ENCODE results near the gene ARHGAP22.

The ARHGAP22 gene

GRCh38 chr10:48504141-48504885 is 100.6 kb downstream of the ARHGAP22 start:
- in situ Hi-C loops (cut with MboI; ENCODE audit: low sequenced_read_pairs), result loop anchor here (10.0 kb wide), 1 partner anchor 140 kb away; no protein-coding TSS in a partner anchor

GRCh38 chr10:48503293-48503911 is 101.5 kb downstream of the ARHGAP22 start:
- in situ Hi-C loops (cut with MboI; ENCODE audit: low sequenced_read_pairs), result loop anchor here (10.0 kb wide), 1 partner anchor 139 kb away; no protein-coding TSS in a partner anchor

- in situ Hi-C loops (cut with MboI; ENCODE audit: low sequenced_read_pairs), result loop anchor here (10.0 kb wide), 1 partner anchor 138 kb away; no protein-coding TSS in a partner anchor
Measured at GRCh38 chr10:48502791-48503190, 102.1 kb downstream of the ARHGAP22 start.

- in situ Hi-C loops (cut with MboI; ENCODE audit: low sequenced_read_pairs), result loop anchor here (10.0 kb wide), 1 partner anchor 137 kb away; no protein-coding TSS in a partner anchor
Measured at GRCh38 chr10:48501787-48502771, 102.8 kb downstream of the ARHGAP22 start.

GRCh38 chr10:48501226-48501625 is 103.6 kb downstream of the ARHGAP22 start:
- in situ Hi-C loops (cut with MboI; ENCODE audit: low sequenced_read_pairs), result loop anchor here (10.0 kb wide), 1 partner anchor 136 kb away; no protein-coding TSS in a partner anchor

- in situ Hi-C loops (cut with MboI; ENCODE audit: low sequenced_read_pairs), result loop anchor here (10.0 kb wide), 1 partner anchor 136 kb away; no protein-coding TSS in a partner anchor
Measured at GRCh38 chr10:48500771-48501170, 104.1 kb downstream of the ARHGAP22 start.

- in situ Hi-C loops (cut with MboI; ENCODE audit: low sequenced_read_pairs), result no loop called here
Measured at GRCh38 chr10:48498940-48499510, 105.8 kb downstream of the ARHGAP22 start.

- in situ Hi-C loops (cut with MboI; ENCODE audit: low sequenced_read_pairs), result no loop called here
Measured at GRCh38 chr10:48497780-48498770, 106.8 kb downstream of the ARHGAP22 start.

GRCh38 chr10:48496831-48497779 is 107.8 kb downstream of the ARHGAP22 start:
- in situ Hi-C loops (cut with MboI; ENCODE audit: low sequenced_read_pairs), result no loop called here

- in situ Hi-C loops (cut with MboI; ENCODE audit: low sequenced_read_pairs), result no loop called here
Measured at GRCh38 chr10:48496105-48496830, 108.6 kb downstream of the ARHGAP22 start.

- in situ Hi-C loops (cut with MboI; ENCODE audit: low sequenced_read_pairs), result no loop called here
Measured at GRCh38 chr10:48495282-48496045, 109.4 kb downstream of the ARHGAP22 start.

GRCh38 chr10:48494611-48495010 is 110.3 kb downstream of the ARHGAP22 start:
- in situ Hi-C loops (cut with MboI; ENCODE audit: low sequenced_read_pairs), result no loop called here

- in situ Hi-C loops (cut with MboI; ENCODE audit: low sequenced_read_pairs), result no loop called here
Measured at GRCh38 chr10:48494073-48494472, 110.8 kb downstream of the ARHGAP22 start.

GRCh38 chr10:48493083-48493871 is 111.6 kb downstream of the ARHGAP22 start:
- in situ Hi-C loops (cut with MboI; ENCODE audit: low sequenced_read_pairs), result no loop called here

GRCh38 chr10:48492201-48492600 is 112.7 kb downstream of the ARHGAP22 start:
- in situ Hi-C loops (cut with MboI; ENCODE audit: low sequenced_read_pairs), result no loop called here

Data from HL-60/S4 (cell line).